SK-N-MC (cell line): Measurements from ENCODE around the gene MORF4L2.

ENCODE experiments used
- EZH2 ChIP-seq: fragments of 200-600 bp; sonication (generic); IDR thresholded peaks from one replicate; pipeline ENCODE4 v1.6.1; 2017; ENCODE audit warnings: antibody characterized with exemption
- FOXP2 ChIP-seq: optimal IDR thresholded peaks from 2 replicates; pipeline ENCODE3; 2011; ENCODE audit warnings: mild to moderate bottlenecking, moderate library complexity; ENCODE audit not compliant: insufficient read depth; ENCODE audit errors: extremely low read length, control extremely low read depth
- POLR2AphosphoS5 ChIP-seq: IDR thresholded peaks from 2 replicates; pipeline ENCODE4 v1.6.1; 2012; ENCODE audit warnings: mild to moderate bottlenecking, low read depth, low read length, borderline replicate concordance

DNA sequence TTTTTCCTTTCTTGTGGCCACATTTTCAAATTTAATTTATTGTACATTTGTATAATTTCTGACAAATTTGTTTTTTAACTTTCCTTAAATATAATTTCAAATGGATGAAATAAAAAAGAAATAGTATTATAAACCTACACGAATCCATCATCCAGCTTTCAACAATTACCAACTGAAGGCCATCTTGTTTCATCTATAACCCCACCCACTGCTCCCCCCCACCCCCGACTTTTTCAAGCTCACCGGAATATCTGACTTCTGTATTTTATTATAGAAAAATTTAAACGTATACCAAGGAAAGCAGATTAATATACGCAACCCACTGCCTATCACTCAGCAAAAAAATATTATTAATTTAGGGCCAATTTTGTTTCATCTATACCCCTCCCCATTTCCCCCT lies 1.1 kb downstream of the MORF4L2 start:
- no peak for TF ChIP-seq EZH2
- TF ChIP-seq POLR2AphosphoS5 = no peak
- no peak for TF ChIP-seq FOXP2
